HCT116 (cell line): Measurements from ENCODE around the gene ADAMTS16. TPM values are rescaled to one million over a fixed set of nuclear protein-coding genes. Genes with fewer than 3 reads are reported as not detected.

Source experiments
- ATAC-seq: fragments of 200-7000 bp; cut with Tn5 transposase; 2 replicates; pipeline ENCODE4 v1.9.1; 2020; ENCODE audit warnings: mild to moderate bottlenecking, moderate library complexity
- BruUV-seq: library from RNA; stranded (reverse); fragments of 400-500 nt; replicated peaks from 2 replicates; lab custom pipeline; 2021; lab: Mats Ljungman, UMichigan
- CTCF ChIA-PET: fragments of 300-600 bp; sonication (Branson Sonifier 250); formaldehyde crosslinking; loops from one replicate; lab custom pipeline; 2021; ENCODE audit warnings: antibody characterized with exemption; lab: Charles Lee
- POLR2A ChIA-PET: fragments of 300-600, 350-600 bp; sonication (Branson Sonifier 250); formaldehyde crosslinking; loops from one replicate; lab custom pipeline; 2021; ENCODE audit warnings: antibody characterized with exemption; lab: Charles Lee
- RAD21 ChIA-PET, 2 experiments: fragments of 300-600 bp; sonication (Branson Sonifier 250); formaldehyde crosslinking; loops; one replicate each; lab custom pipeline; 2023; ENCODE audit warnings: low total read pairs in 2 of 2; ENCODE audit not compliant: uncharacterized antibody in 2 of 2, unreplicated experiment in 2 of 2, low non-redundant PET in 1 of 2; lab: Charles Lee
- DNase-seq: peaks from one replicate; pipeline ENCODE4 v3.0.0-alpha.2; 2010; ENCODE audit warnings: low read depth, low spot score
- H2AFZ ChIP-seq: fragments of 200-600 bp; shearing (Covaris generic), sonication (generic); 2 replicates; pipeline ENCODE4 v1.6.1; 2017; ENCODE audit warnings: low read depth, mixed run types, mixed read lengths, antibody characterized with exemption, low read length; ENCODE audit not compliant: poor library complexity, severe bottlenecking
- H3K27ac ChIP-seq: 2 replicates; pipeline ENCODE4 v1.5.1; 2012; ENCODE audit warnings: low read depth, low read length
- H3K27me3 ChIP-seq: fragments of 200-600 bp; sonication (generic); 2 replicates; pipeline ENCODE4 v1.6.1; 2016; ENCODE audit warnings: mixed run types, low read length, mixed read lengths; ENCODE audit not compliant: insufficient read depth
- H3K36me3 ChIP-seq, 2 experiments: fragments of 200-500 bp in 1 of 2; fragments of 200-600 bp in 1 of 2; sonication (Bioruptor generic) in 1 of 2; sonication (generic) in 1 of 2; 2 replicates each; pipeline versions ENCODE4 v1.5.1 to v1.6.1; 2014 to 2016; ENCODE audit warnings: low read length in 2 of 2, inconsistent platforms in 1 of 2, mixed read lengths in 1 of 2, mixed run types in 1 of 2; ENCODE audit not compliant: insufficient read depth in 2 of 2, control insufficient read depth in 1 of 2
- H3K4me1 ChIP-seq, 2 experiments: fragments of 200-600 bp in 1 of 2; sonication (generic) in 1 of 2; 2 replicates each; pipeline versions ENCODE4 v1.5.1 to v1.6.1; 2012 to 2017; ENCODE audit warnings: low read length in 2 of 2, inconsistent platforms in 1 of 2, mild to moderate bottlenecking in 1 of 2, mixed read lengths in 1 of 2, mixed run types in 1 of 2, moderate library complexity in 1 of 2; ENCODE audit not compliant: insufficient read depth in 2 of 2, control insufficient read depth in 1 of 2
- H3K4me2 ChIP-seq: fragments of 200-600 bp; sonication (generic); 2 replicates; pipeline ENCODE4 v1.6.1; 2017; ENCODE audit warnings: mixed run types, low read length, mixed read lengths
- H3K4me3 ChIP-seq, 2 experiments: fragments of 200-600 bp in 1 of 2; sonication (generic) in 1 of 2; replicated peaks in 1 of 2; 2 replicates each; pipeline ENCODE4 v1.5.1; 2011 to 2016; ENCODE audit warnings: low read length in 2 of 2, control low read depth in 1 of 2, low read depth in 1 of 2, mild to moderate bottlenecking in 1 of 2, mixed read lengths in 1 of 2, mixed run types in 1 of 2
- H3K79me2 ChIP-seq: fragments of 200-600 bp; sonication (generic); 2 replicates; pipeline ENCODE4 v1.6.1; 2017; ENCODE audit warnings: mild to moderate bottlenecking, mixed run types, low read length, moderate library complexity, mixed read lengths; ENCODE audit not compliant: insufficient read depth
- H3K9ac ChIP-seq: fragments of 200-600 bp; sonication (generic); 2 replicates; pipeline ENCODE4 v1.6.1; 2016; ENCODE audit warnings: low read length, mixed read lengths
- H3K9me2 ChIP-seq: fragments of 200-600 bp; sonication (generic), shearing (Covaris generic); 2 replicates; pipeline ENCODE4 v1.6.1; 2017; ENCODE audit warnings: mixed run types, mild to moderate bottlenecking, moderate library complexity; ENCODE audit not compliant: insufficient read depth
- H3K9me3 ChIP-seq, 2 experiments: fragments of 200-500 bp in 1 of 2; fragments of 200-600 bp in 1 of 2; sonication (Bioruptor generic) in 1 of 2; sonication (generic) in 1 of 2; 2 replicates each; pipeline ENCODE4 v1.6.1; 2014 to 2017; ENCODE audit warnings: low read length in 2 of 2, mixed read lengths in 2 of 2, inconsistent platforms in 1 of 2, low read depth in 1 of 2, mild to moderate bottlenecking in 1 of 2, mixed run types in 1 of 2, moderate library complexity in 1 of 2; ENCODE audit not compliant: control insufficient read depth in 1 of 2, insufficient read depth in 1 of 2
- H4K20me1 ChIP-seq: fragments of 200-600 bp; sonication (generic), shearing (Covaris generic); 2 replicates; pipeline ENCODE4 v1.6.1; 2017; ENCODE audit warnings: mixed run types, mild to moderate bottlenecking, moderate library complexity; ENCODE audit not compliant: insufficient read depth
- CEBPB ChIP-seq: IDR thresholded peaks from 2 replicates; pipeline ENCODE4 v1.6.1; 2012; ENCODE audit warnings: low read depth
- EGR1 ChIP-seq: IDR thresholded peaks from 2 replicates; pipeline ENCODE4 v1.6.1; 2012; ENCODE audit warnings: low read depth
- EZH2 ChIP-seq: fragments of 200-600 bp; sonication (generic); IDR thresholded peaks from 2 replicates; pipeline ENCODE4 v1.6.1; 2017; ENCODE audit warnings: antibody characterized with exemption, mixed run types
- POLR2A ChIP-seq: IDR thresholded peaks from 2 replicates; pipeline ENCODE4 v1.7.0; 2011; ENCODE audit warnings: borderline replicate concordance; ENCODE audit not compliant: insufficient read depth, insufficient read length; ENCODE audit errors: extremely low read depth
- POLR2AphosphoS5 ChIP-seq: IDR thresholded peaks from 2 replicates; pipeline ENCODE4 v1.6.1; 2011; ENCODE audit warnings: mild to moderate bottlenecking, low read depth, low read length, moderate library complexity
- TCF7L2 ChIP-seq: IDR thresholded peaks from 2 replicates; pipeline ENCODE4 v1.7.0; 2011; ENCODE audit warnings: borderline replicate concordance, inconsistent platforms; ENCODE audit not compliant: insufficient read depth, insufficient read length; ENCODE audit errors: extremely low read depth
- intact Hi-C: fragments of 100-400 bp; cut with micrococcal nuclease; formaldehyde crosslinking; loops from 2 replicates; pipeline ENCODE4 v1.10.0; 2022
- total RNA-seq: library from RNA; stranded (reverse); gene quantifications from one replicate; pipeline ENCODE4 v1.2.1, GENCODE V29; 2021; ENCODE audit not compliant: unreplicated experiment
- TF ChIP-seq, protein P1 (sequence below): IDR thresholded peaks from 2 replicates; pipeline ENCODE4 v1.6.1; 2011; ENCODE audit warnings: mild to moderate bottlenecking, low read length, moderate library complexity; ENCODE audit not compliant: insufficient replicate concordance; ENCODE audit errors: extremely low read depth

ADAMTS16 gene
- total RNA-seq, 1 experiment from 2014 or later: 2.4 TPM

- Histone ChIP-seq H3K4me2 (no peak overlapping the region), H3K79me2 (no peaks in the 10 kb centered on the region), H3K9me3 (no peaks in the 10 kb centered on the region), H4K20me1 (no peaks in the 10 kb centered on the region), H3K4me1 (no peaks in the 10 kb centered on the region; a peak in 1 of 4 replicates), H2AFZ (no peak overlapping the region), H3K9me2 (no peaks in the 10 kb centered on the region), H3K27ac (no peak overlapping the region), H3K27me3 (peaks cover 29% of the 10 kb centered on the region; the same call in 1 of the 2 replicates), H3K4me3 (no peak overlapping the region), H3K36me3 (no peaks in the 10 kb centered on the region), H3K9ac (no peak overlapping the region)
- intact Hi-C loops: no loop called here
- POLR2A ChIA-PET: no interaction called here
- no peak for DNase-seq
- RAD21 ChIA-PET: no interaction called here
- ATAC-seq: no peak
- CTCF ChIA-PET: no interaction called here
- TF ChIP-seq EZH2 (no peak), EGR1 (no peak), CEBPB (no peak)
- TF ChIP-seq, protein P1, sequence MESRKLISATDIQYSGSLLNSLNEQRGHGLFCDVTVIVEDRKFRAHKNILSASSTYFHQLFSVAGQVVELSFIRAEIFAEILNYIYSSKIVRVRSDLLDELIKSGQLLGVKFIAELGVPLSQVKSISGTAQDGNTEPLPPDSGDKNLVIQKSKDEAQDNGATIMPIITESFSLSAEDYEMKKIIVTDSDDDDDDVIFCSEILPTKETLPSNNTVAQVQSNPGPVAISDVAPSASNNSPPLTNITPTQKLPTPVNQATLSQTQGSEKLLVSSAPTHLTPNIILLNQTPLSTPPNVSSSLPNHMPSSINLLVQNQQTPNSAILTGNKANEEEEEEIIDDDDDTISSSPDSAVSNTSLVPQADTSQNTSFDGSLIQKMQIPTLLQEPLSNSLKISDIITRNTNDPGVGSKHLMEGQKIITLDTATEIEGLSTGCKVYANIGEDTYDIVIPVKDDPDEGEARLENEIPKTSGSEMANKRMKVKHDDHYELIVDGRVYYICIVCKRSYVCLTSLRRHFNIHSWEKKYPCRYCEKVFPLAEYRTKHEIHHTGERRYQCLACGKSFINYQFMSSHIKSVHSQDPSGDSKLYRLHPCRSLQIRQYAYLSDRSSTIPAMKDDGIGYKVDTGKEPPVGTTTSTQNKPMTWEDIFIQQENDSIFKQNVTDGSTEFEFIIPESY: no peak
- BruUV-seq: no TSS peak
Measured at GRCh38 chr5:5092149-5092548, 48.0 kb upstream of the ADAMTS16 start.

GRCh38 chr5:5100635-5101034 is 39.5 kb upstream of the ADAMTS16 start:
- no peaks in the 10 kb centered on the region for H3K9me2 ChIP-seq
- no peak overlapping the region for H3K4me3 ChIP-seq
- H3K79me2 ChIP-seq: no peaks in the 10 kb centered on the region
- H3K4me1 ChIP-seq: no peaks in the 10 kb centered on the region
- no peak overlapping the region for H3K4me2 ChIP-seq
- H4K20me1 ChIP-seq: no peaks in the 10 kb centered on the region
- H3K27ac ChIP-seq: no peak overlapping the region
- no peak for ATAC-seq
- H3K9me3 ChIP-seq: no peaks in the 10 kb centered on the region
- TF ChIP-seq POLR2AphosphoS5 (no peak), POLR2A (no peak), TCF7L2 (no peak)
- no peak overlapping the region for H2AFZ ChIP-seq
- no peak for DNase-seq
- H3K36me3 ChIP-seq: no peaks in the 10 kb centered on the region
- no peak overlapping the region for H3K9ac ChIP-seq
- intact Hi-C loops: no loop called here
- POLR2A ChIA-PET: no interaction called here
- no TSS peak for BruUV-seq
- RAD21 ChIA-PET: no interaction called here
- peaks cover 24% of the 10 kb centered on the region for H3K27me3 ChIP-seq
- CTCF ChIA-PET: no interaction called here
